Measurements from ENCODE around the gene SHKBP1.
"Not testable (repeated sequence)": the region's sequence is repeated elsewhere in the genome, so short reads cannot be mapped to it uniquely, and the experiment has no call there.

Gene SHKBP1

GRCh38 chr19:40555978-40556689 is 20.5 kb upstream of the SHKBP1 start:
- DNase-seq: no peak

GRCh38 chr19:40556953-40557530 is 19.6 kb upstream of the SHKBP1 start:
- DNase-seq: no peak

- DNase-seq: no peak
Observed at GRCh38 chr19:40559394-40559793, 17.3 kb upstream of the SHKBP1 start.

- no peak for DNase-seq
Observed at GRCh38 chr19:40560092-40560507, 16.6 kb upstream of the SHKBP1 start.

- DNase-seq: no peak
Observed at GRCh38 chr19:40561947-40562346, 14.7 kb upstream of the SHKBP1 start.

- not testable (repeated sequence) for DNase-seq
Observed at GRCh38 chr19:40564535-40564934, 12.1 kb upstream of the SHKBP1 start.

- DNase-seq: no peak
Observed at GRCh38 chr19:40565355-40565754, 11.3 kb upstream of the SHKBP1 start.

GRCh38 chr19:40565910-40566495 is 10.7 kb upstream of the SHKBP1 start:
- no peak for DNase-seq

- DNase-seq: no peak
Observed at GRCh38 chr19:40567040-40567749, 9.5 kb upstream of the SHKBP1 start.

- DNase-seq: no peak
Observed at GRCh38 chr19:40567750-40568494, 8.8 kb upstream of the SHKBP1 start.

- DNase-seq: peak; percentile 96
Observed at GRCh38 chr19:40570313-40571004, 6.2 kb upstream of the SHKBP1 start.

GRCh38 chr19:40571005-40571318 is 5.7 kb upstream of the SHKBP1 start:
- no peak for DNase-seq

- DNase-seq: no peak
Observed at GRCh38 chr19:40571831-40572495, 4.7 kb upstream of the SHKBP1 start.

- DNase-seq: no peak
Observed at GRCh38 chr19:40575326-40575725, 1.3 kb upstream of the SHKBP1 start.

- no peak for DNase-seq
Observed at GRCh38 chr19:40576151-40576584, 505 bp upstream of the SHKBP1 start.

GRCh38 chr19:40578442-40578908 is 1.8 kb downstream of the SHKBP1 start:
- DNase-seq: no peak

GRCh38 chr19:40580619-40581018 is 3.9 kb downstream of the SHKBP1 start:
- DNase-seq: no peak

GRCh38 chr19:40581531-40581930 is 4.9 kb downstream of the SHKBP1 start:
- no peak for DNase-seq

- no peak for DNase-seq
Observed at GRCh38 chr19:40582467-40582866, 5.8 kb downstream of the SHKBP1 start.

- DNase-seq: no peak
Observed at GRCh38 chr19:40583283-40583682, 6.6 kb downstream of the SHKBP1 start.

GRCh38 chr19:40584007-40584406 is 7.3 kb downstream of the SHKBP1 start:
- no peak for DNase-seq
